GM23338 (cell line): ENCODE measurements around the gene BTN3A1. TPM values are rescaled to one million over a fixed set of nuclear protein-coding genes. Genes with fewer than 3 reads are reported as not detected.

Experiments
- ATAC-seq: fragments of 200-7000 bp; cut with Tn5 transposase; 3 replicates; pipeline ENCODE4 v1.9.1; 2020
- DNase-seq: peaks from one replicate; pipeline ENCODE4 v3.0.0-alpha.2; 2015; ENCODE audit warnings: low spot score
- H2AFZ ChIP-seq: fragments of 200-600 bp; sonication (generic); 2 replicates; pipeline ENCODE4 v1.8.0; 2016; ENCODE audit warnings: antibody characterized with exemption, mild to moderate bottlenecking, moderate library complexity
- H3F3A ChIP-seq: fragments of 200-600 bp; sonication (generic); replicated peaks from 2 replicates; pipeline ENCODE4 v1.8.0; 2017; ENCODE audit warnings: antibody characterized with exemption, mixed run types, low read depth
- H3K27ac ChIP-seq: fragments of 200-600 bp; sonication (generic); 2 replicates; pipeline ENCODE4 v1.6.1; 2016; ENCODE audit warnings: low read depth
- H3K27me3 ChIP-seq: fragments of 200-600 bp; sonication (generic); 2 replicates; pipeline ENCODE4 v1.8.0; 2016; ENCODE audit warnings: mild to moderate bottlenecking, mixed run types, moderate library complexity; ENCODE audit not compliant: insufficient read depth
- H3K36me3 ChIP-seq: fragments of 200-600 bp; sonication (generic); 2 replicates; pipeline ENCODE4 v1.8.0; 2016; ENCODE audit warnings: mild to moderate bottlenecking; ENCODE audit not compliant: insufficient read depth
- H3K4me1 ChIP-seq: fragments of 200-600 bp; sonication (generic); 2 replicates; pipeline ENCODE4 v1.8.0; 2016; ENCODE audit warnings: mild to moderate bottlenecking, moderate library complexity; ENCODE audit not compliant: insufficient read depth
- H3K4me2 ChIP-seq: fragments of 200-600 bp; sonication (generic); 2 replicates; pipeline ENCODE4 v1.7.1; 2017; ENCODE audit warnings: mixed run types
- H3K4me3 ChIP-seq: fragments of 200-600 bp; sonication (generic); 2 replicates; pipeline ENCODE4 v1.6.1; 2016; ENCODE audit warnings: mixed run types
- H3K79me2 ChIP-seq: fragments of 200-600 bp; sonication (generic); replicated peaks from 2 replicates; pipeline ENCODE4 v1.8.0; 2017; ENCODE audit warnings: mild to moderate bottlenecking; ENCODE audit not compliant: insufficient read depth
- H3K9me2 ChIP-seq: fragments of 200-600 bp; sonication (generic); 2 replicates; pipeline ENCODE4 v1.8.0; 2017; ENCODE audit not compliant: insufficient read depth
- H4K20me1 ChIP-seq: fragments of 200-600 bp; sonication (generic); replicated peaks from 2 replicates; pipeline ENCODE4 v1.8.0; 2017; ENCODE audit warnings: mild to moderate bottlenecking; ENCODE audit not compliant: insufficient read depth
- H3K27ac Mint-ChIP-seq: 2 replicates; pipeline ENCODE4 v1.8.0; 2020; ENCODE audit warnings: inconsistent platforms, mild to moderate bottlenecking, moderate library complexity, mixed read lengths
- H3K27me3 Mint-ChIP-seq: 3 replicates; pipeline ENCODE4 v1.8.0; 2022; ENCODE audit warnings: low read depth, mild to moderate bottlenecking, moderate library complexity, mixed read lengths, inconsistent platforms; ENCODE audit not compliant: insufficient read depth, poor library complexity
- H3K36me3 Mint-ChIP-seq: 3 replicates; pipeline ENCODE4 v1.8.0; 2021; ENCODE audit warnings: low read depth, mild to moderate bottlenecking, inconsistent platforms, moderate library complexity, mixed read lengths
- H3K4me1 Mint-ChIP-seq: 3 replicates; pipeline ENCODE4 v1.8.0; 2020; ENCODE audit warnings: mild to moderate bottlenecking, inconsistent platforms, mixed read lengths
- H3K4me3 Mint-ChIP-seq: 3 replicates; pipeline ENCODE4 v1.8.0; 2021; ENCODE audit warnings: moderate library complexity, mild to moderate bottlenecking, inconsistent platforms, mixed read lengths
- H3K9me3 Mint-ChIP-seq: 3 replicates; pipeline ENCODE4 v1.8.0; 2020; ENCODE audit warnings: moderate library complexity, mild to moderate bottlenecking, inconsistent platforms, mixed read lengths
- CREB1 ChIP-seq: fragments of 250-450 bp; sonication (Bioruptor Pico); IDR thresholded peaks from 2 replicates; pipeline ENCODE4 v1.5.0; 2020; ENCODE audit warnings: low read depth, mild to moderate bottlenecking, moderate library complexity
- CTCF ChIP-seq, 2 experiments: fragments of 200-600 bp in 1 of 2; sonication (generic) in 1 of 2; conservative IDR thresholded peaks; 2 replicates each; pipeline versions ENCODE4 v1.5.1 to v1.6.1; 2016 to 2017; ENCODE audit warnings: antibody characterized with exemption in 2 of 2, low read depth in 2 of 2, mild to moderate bottlenecking in 2 of 2, moderate library complexity in 1 of 2
- ETS1 ChIP-seq: IDR thresholded peaks from 2 replicates; pipeline ENCODE4 v1.6.1; 2016; ENCODE audit warnings: antibody characterized with exemption
- EZH2 ChIP-seq: fragments of 200-600 bp; sonication (generic); IDR thresholded peaks from one replicate; pipeline ENCODE4 v1.8.0; 2017; ENCODE audit warnings: antibody characterized with exemption, mild to moderate bottlenecking, low read depth; ENCODE audit not compliant: unreplicated experiment
- EZH2phosphoT487 ChIP-seq: fragments of 200-600 bp; sonication (generic); IDR thresholded peaks from one replicate; pipeline ENCODE4 v1.8.1; 2018; ENCODE audit warnings: antibody characterized with exemption; ENCODE audit not compliant: unreplicated experiment
- JUNB ChIP-seq: IDR thresholded peaks from one replicate; pipeline ENCODE4 v1.6.1; 2016; ENCODE audit warnings: antibody characterized with exemption; ENCODE audit not compliant: unreplicated experiment
- NANOG ChIP-seq: IDR thresholded peaks from 2 replicates; pipeline ENCODE4 v1.6.1; 2016; ENCODE audit warnings: antibody characterized with exemption, borderline replicate concordance
- POLR2AphosphoS5 ChIP-seq: IDR thresholded peaks from 2 replicates; pipeline ENCODE4 v1.6.1; 2016; ENCODE audit warnings: antibody characterized with exemption, low read depth
- REST ChIP-seq: IDR thresholded peaks from one replicate; pipeline ENCODE4 v1.6.1; 2018; ENCODE audit warnings: antibody characterized with exemption; ENCODE audit not compliant: unreplicated experiment
- STAT1 ChIP-seq: IDR thresholded peaks from one replicate; pipeline ENCODE4 v1.6.1; 2016; ENCODE audit warnings: antibody characterized with exemption; ENCODE audit not compliant: unreplicated experiment
- ZNF114 ChIP-seq: fragments of 250-450 bp; sonication (Bioruptor Pico); IDR thresholded peaks from 2 replicates; pipeline ENCODE4 v1.5.0; 2020; ENCODE audit warnings: mild to moderate bottlenecking, moderate library complexity
- ZNF331 ChIP-seq: fragments of 250-450 bp; sonication (Bioruptor Pico); IDR thresholded peaks from 2 replicates; pipeline ENCODE4 v1.5.0; 2020; ENCODE audit warnings: low read depth, mild to moderate bottlenecking, moderate library complexity
- ZNF462 ChIP-seq: fragments of 250-450 bp; sonication (Bioruptor Pico); IDR thresholded peaks from 2 replicates; pipeline ENCODE4 v1.5.0; 2020; ENCODE audit warnings: mild to moderate bottlenecking, moderate library complexity
- polyA plus RNA-seq: library from polyadenylated mRNA; unstranded; fragments of >200 nt; fragmentation: Nextera tagmentation; extraction: Ambion mirVana; gene quantifications from 2 replicates; pipeline ENCODE4 v1.2.1, GENCODE V29; 2016
- total RNA-seq: library from RNA; depleted of rRNA; stranded (reverse); fragments of >200 nt; shearing (Covaris generic); gene quantifications from 2 replicates; pipeline ENCODE4 v1.2.3, GENCODE V29; 2014

The BTN3A1 gene
- total and polyA plus RNA-seq, 2 experiments from 2014 or later = 2.4 to 4.0 TPM

- H3K27ac ChIP-seq = no peak overlapping the region
- H3F3A ChIP-seq = no peaks in the 10 kb centered on the region
- H3K4me2 ChIP-seq = no peak overlapping the region
- no peaks in the 10 kb centered on the region for H3K36me3 ChIP-seq
- H3K4me1 ChIP-seq = no peaks in the 10 kb centered on the region
- TF ChIP-seq EZH2 = no peak
- TF ChIP-seq POLR2AphosphoS5 = no peak
- no peak for TF ChIP-seq JUNB
- TF ChIP-seq REST = no peak
- TF ChIP-seq ZNF462 (CRISPR knock-in tag) = no peak
- no peak for TF ChIP-seq STAT1
- no peak for TF ChIP-seq ETS1
- no peak for TF ChIP-seq NANOG
- TF ChIP-seq CREB1 = no peak
- no peak for TF ChIP-seq ZNF331 (CRISPR knock-in tag)
- TF ChIP-seq CTCF (conservative IDR thresholded peaks at IDR 0.05; ENCODE audit: low read depth in 2 of 2) = no peak
- TF ChIP-seq ZNF114 (CRISPR knock-in tag) = no peak
- TF ChIP-seq EZH2phosphoT487 = no peak
- no peak for ATAC-seq
- no peak for DNase-seq
- Mint-ChIP-seq H3K27me3 (peaks cover 2% of the 10 kb centered on the region), H3K4me1 (no peaks in the 10 kb centered on the region), H3K27ac (no peak overlapping the region), H3K36me3 (no peaks in the 10 kb centered on the region), H3K9me3 (no peaks in the 10 kb centered on the region), H3K4me3 (no peak overlapping the region)
- no peaks in the 10 kb centered on the region for H3K79me2 ChIP-seq
- no peaks in the 10 kb centered on the region for H3K27me3 ChIP-seq
- H4K20me1 ChIP-seq = no peaks in the 10 kb centered on the region
- H3K4me3 ChIP-seq = no peak overlapping the region
- no peak overlapping the region for H2AFZ ChIP-seq
- no peaks in the 10 kb centered on the region for H3K9me2 ChIP-seq
Observed at GRCh38 chr6:26447257-26447656, 45.2 kb downstream of the BTN3A1 start.
